Keratinocyte (primary cell): Measurements from ENCODE around the gene BTF3. TPM values are rescaled to one million over a fixed set of nuclear protein-coding genes. Genes with fewer than 3 reads are reported as not detected.
A peak's percentile ranks its signal among the peaks of the same experiment; 100 is the strongest.

Experiments
- DNase-seq: peaks from one replicate; pipeline ENCODE4 v3.0.0-alpha.2; 2011; ENCODE audit warnings: low read depth, missing footprints, low spot score
- FAIRE-seq: peaks from 2 replicates; lab custom pipeline; 2011; peaks lifted over from hg19 to GRCh38; lab: Jason Lieb, UNC
- H2AFZ ChIP-seq: 2 replicates; pipeline ENCODE4 v1.6.0; 2012; ENCODE audit warnings: low read length, control low read depth, inconsistent platforms; ENCODE audit not compliant: control insufficient read depth
- H3K27ac ChIP-seq: 2 replicates; pipeline ENCODE4 v1.5.1; 2011; ENCODE audit warnings: low read length; ENCODE audit not compliant: control insufficient read depth, insufficient read depth
- H3K27me3 ChIP-seq: 3 replicates; pipeline ENCODE4 v1.6.0; 2011; ENCODE audit warnings: low read length; ENCODE audit not compliant: control insufficient read depth, insufficient read depth; ENCODE audit errors: extremely low read depth
- H3K36me3 ChIP-seq, 2 experiments: 2 replicates in 1 of 2; 3 replicates in 1 of 2; pipeline ENCODE4 v1.5.1; 2011; ENCODE audit warnings: low read length in 2 of 2, mild to moderate bottlenecking in 1 of 2; ENCODE audit not compliant: control insufficient read depth in 2 of 2, insufficient read depth in 2 of 2; ENCODE audit errors: extremely low read depth in 1 of 2
- H3K4me1 ChIP-seq: 3 replicates; pipeline ENCODE4 v1.5.1; 2011; ENCODE audit warnings: low read length; ENCODE audit not compliant: control insufficient read depth, insufficient read depth; ENCODE audit errors: extremely low read depth
- H3K4me2 ChIP-seq: 3 replicates; pipeline ENCODE4 v1.6.0; 2011; ENCODE audit warnings: low read depth, low read length; ENCODE audit not compliant: control insufficient read depth, insufficient read depth; ENCODE audit errors: extremely low read depth
- H3K4me3 ChIP-seq, 3 experiments: fragments of 200-600 bp in 1 of 3; sonication (generic) in 1 of 3; 2 replicates in 2 of 3; 3 replicates in 1 of 3; pipeline ENCODE4 v1.5.1; 2011 to 2016; ENCODE audit warnings: low read length in 3 of 3, mild to moderate bottlenecking in 3 of 3, control low read depth in 2 of 3, inconsistent platforms in 1 of 3, low read depth in 1 of 3, mixed read lengths in 1 of 3, mixed run types in 1 of 3, moderate library complexity in 1 of 3; ENCODE audit not compliant: control insufficient read depth in 2 of 3, insufficient read depth in 2 of 3; ENCODE audit errors: extremely low read depth in 1 of 3
- H3K79me2 ChIP-seq: 2 replicates; pipeline ENCODE4 v1.6.0; 2012; ENCODE audit warnings: low read length; ENCODE audit not compliant: control insufficient read depth, insufficient read depth
- H3K9ac ChIP-seq: 3 replicates; pipeline ENCODE4 v1.6.0; 2011; ENCODE audit warnings: low read length; ENCODE audit not compliant: control insufficient read depth, insufficient read depth; ENCODE audit errors: extremely low read depth
- H3K9me1 ChIP-seq: 3 replicates; pipeline ENCODE4 v1.6.0; 2011; ENCODE audit warnings: low read length; ENCODE audit not compliant: control insufficient read depth, insufficient read depth; ENCODE audit errors: extremely low read depth
- H3K9me3 ChIP-seq: 2 replicates; pipeline ENCODE4 v1.5.1; 2012; ENCODE audit warnings: low read depth, low read length; ENCODE audit not compliant: control insufficient read depth
- H4K20me1 ChIP-seq: 3 replicates; pipeline ENCODE4 v1.6.0; 2011; ENCODE audit warnings: low read length; ENCODE audit not compliant: control insufficient read depth, insufficient read depth; ENCODE audit errors: extremely low read depth
- EZH2 ChIP-seq: IDR thresholded peaks from one replicate; pipeline ENCODE4 v1.6.1; 2012; ENCODE audit warnings: inconsistent platforms, mild to moderate bottlenecking, low read length, moderate library complexity
- dilution Hi-C: fragments of 300-500 bp; cut with MboI; formaldehyde crosslinking; loops from one replicate; pipeline ENCODE4 v1.7.0; 2020; ENCODE audit warnings: low sequenced_read_pairs; ENCODE audit not compliant: extremely low pct_ligation_motif_present
- polyA plus RNA-seq, 5 experiments: library from polyadenylated mRNA; depleted of rRNA in 3 of 5; stranded (reverse) in 3 of 5; stranded (forward) in 1 of 5; unstranded in 1 of 5; fragments of >200 nt; gene quantifications; 1 replicate in 1 of 5; 2 replicates in 3 of 5; 3 replicates in 1 of 5; pipeline versions ENCODE4 v1.2.1 to v1.2.3, GENCODE V29; 2011 to 2012; ENCODE audit warnings: missing spikeins in 2 of 5, low read depth in 1 of 5, low replicate concordance in 1 of 5
- TF ChIP-seq, protein P1 (sequence below), 3 experiments: IDR thresholded peaks in 1 of 3; conservative IDR thresholded peaks in 1 of 3; optimal IDR thresholded peaks in 1 of 3; 2 replicates in 2 of 3; 3 replicates in 1 of 3; pipeline versions ENCODE3 to v1.5.1; 2011; ENCODE audit warnings: low read length in 3 of 3, mild to moderate bottlenecking in 3 of 3, moderate library complexity in 2 of 3, control low read depth in 1 of 3, inconsistent platforms in 1 of 3; ENCODE audit not compliant: insufficient read depth in 2 of 3; ENCODE audit errors: extremely low read depth in 1 of 3

BTF3 gene
- polyA plus RNA-seq, 1 donor (not counting 4 experiments of a cell fraction or from before 2014, with no cell fraction given), result 857 TPM

DNA sequence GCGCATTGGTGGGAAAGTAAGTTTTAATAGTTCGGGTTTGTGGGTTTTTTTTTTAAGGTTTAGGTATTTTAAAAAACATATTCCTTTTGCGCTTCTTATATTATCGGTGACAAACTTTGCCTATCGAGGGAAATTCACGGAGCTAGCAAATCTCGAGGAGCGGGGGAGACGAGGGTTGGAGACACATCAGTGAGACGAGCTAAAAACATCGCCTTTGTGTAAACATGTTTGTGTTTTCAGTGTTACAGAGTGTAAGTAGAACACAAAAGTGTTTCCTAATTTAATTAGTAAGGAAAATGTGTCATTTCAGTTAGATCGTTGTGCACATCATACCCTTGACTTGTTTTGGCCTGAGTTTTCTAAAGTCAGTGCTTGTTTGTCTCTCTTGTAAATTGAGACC, 945 bp downstream of the BTF3 start:
- peak overlapping the region; percentile 88 to 94 (median 91) for H3K4me3 ChIP-seq
- peak overlapping the region; percentile 100 for H3K9ac ChIP-seq
- FAIRE-seq (no peak), DNase-seq (no peak)
- peaks cover 19% of the 10 kb centered on the region for H3K4me1 ChIP-seq
- H3K27ac ChIP-seq, result peak overlapping the region; percentile 97
- H3K79me2 ChIP-seq, result peaks cover 54% of the 10 kb centered on the region
- no peaks in the 10 kb centered on the region for H3K27me3 ChIP-seq
- TF ChIP-seq, protein P1, sequence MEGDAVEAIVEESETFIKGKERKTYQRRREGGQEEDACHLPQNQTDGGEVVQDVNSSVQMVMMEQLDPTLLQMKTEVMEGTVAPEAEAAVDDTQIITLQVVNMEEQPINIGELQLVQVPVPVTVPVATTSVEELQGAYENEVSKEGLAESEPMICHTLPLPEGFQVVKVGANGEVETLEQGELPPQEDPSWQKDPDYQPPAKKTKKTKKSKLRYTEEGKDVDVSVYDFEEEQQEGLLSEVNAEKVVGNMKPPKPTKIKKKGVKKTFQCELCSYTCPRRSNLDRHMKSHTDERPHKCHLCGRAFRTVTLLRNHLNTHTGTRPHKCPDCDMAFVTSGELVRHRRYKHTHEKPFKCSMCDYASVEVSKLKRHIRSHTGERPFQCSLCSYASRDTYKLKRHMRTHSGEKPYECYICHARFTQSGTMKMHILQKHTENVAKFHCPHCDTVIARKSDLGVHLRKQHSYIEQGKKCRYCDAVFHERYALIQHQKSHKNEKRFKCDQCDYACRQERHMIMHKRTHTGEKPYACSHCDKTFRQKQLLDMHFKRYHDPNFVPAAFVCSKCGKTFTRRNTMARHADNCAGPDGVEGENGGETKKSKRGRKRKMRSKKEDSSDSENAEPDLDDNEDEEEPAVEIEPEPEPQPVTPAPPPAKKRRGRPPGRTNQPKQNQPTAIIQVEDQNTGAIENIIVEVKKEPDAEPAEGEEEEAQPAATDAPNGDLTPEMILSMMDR (optimal IDR thresholded peaks at IDR 0.05 in 1 of 3, IDR thresholded peaks at IDR 0.05 in 1 of 3, conservative IDR thresholded peaks at IDR 0.05 in 1 of 3; ENCODE audit: extremely low read depth in 1 of 3, insufficient read depth in 2 of 3, low read length in 3 of 3), result no peak
- no peak for TF ChIP-seq EZH2
- H3K36me3 ChIP-seq, result peaks cover 12 to 28% of the 10 kb centered on the region in 2 experiments
- peak overlapping the region; percentile 99 for H3K4me2 ChIP-seq
- dilution Hi-C loops, result no loop called here
- no peak overlapping the region for H2AFZ ChIP-seq
- H4K20me1 ChIP-seq, result peaks cover 2% of the 10 kb centered on the region
- no peaks in the 10 kb centered on the region for H3K9me1 ChIP-seq
- no peaks in the 10 kb centered on the region for H3K9me3 ChIP-seq

DNA sequence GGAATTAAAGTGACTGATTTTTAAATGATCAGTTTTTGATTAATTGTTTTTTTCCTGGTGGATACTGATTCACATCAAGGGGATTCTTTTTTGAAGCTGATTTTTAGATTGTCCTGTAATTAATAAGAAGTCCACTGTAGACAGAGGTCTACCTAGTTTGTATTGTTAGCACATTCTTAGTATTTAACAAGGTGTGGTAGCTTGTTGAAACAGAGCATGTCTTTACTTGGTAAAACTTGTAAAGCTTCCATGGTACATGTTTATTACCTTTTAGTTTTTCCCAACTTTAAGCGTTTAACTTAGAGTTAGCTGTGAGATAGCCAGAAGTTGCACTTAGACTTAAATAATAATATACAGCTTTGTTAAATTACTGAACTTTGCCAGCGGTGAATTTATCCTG, 1.5 kb downstream of the BTF3 start:
- H3K9me3 ChIP-seq, result no peaks in the 10 kb centered on the region
- H3K27ac ChIP-seq, result peak overlapping the region; percentile 97
- dilution Hi-C loops, result no loop called here
- peak overlapping the region; percentile 88 to 94 (median 91) for H3K4me3 ChIP-seq
- H3K79me2 ChIP-seq, result peaks cover 54% of the 10 kb centered on the region
- no peak overlapping the region for H2AFZ ChIP-seq
- no peaks in the 10 kb centered on the region for H3K9me1 ChIP-seq
- TF ChIP-seq EZH2, result no peak
- TF ChIP-seq, protein P1 (optimal IDR thresholded peaks at IDR 0.05 in 1 of 3, IDR thresholded peaks at IDR 0.05 in 1 of 3, conservative IDR thresholded peaks at IDR 0.05 in 1 of 3; ENCODE audit: extremely low read depth in 1 of 3, insufficient read depth in 2 of 3, low read length in 3 of 3), result no peak
- H4K20me1 ChIP-seq, result peaks cover 2% of the 10 kb centered on the region
- H3K36me3 ChIP-seq, result peaks cover 12 to 28% of the 10 kb centered on the region in 2 experiments
- H3K4me2 ChIP-seq, result peak overlapping the region; percentile 99
- FAIRE-seq (no peak), DNase-seq (no peak)
- H3K9ac ChIP-seq, result peak overlapping the region; percentile 100
- peaks cover 19% of the 10 kb centered on the region for H3K4me1 ChIP-seq
- H3K27me3 ChIP-seq, result no peaks in the 10 kb centered on the region
